Thoracic aorta (tissue), 2 donors: ENCODE measurements around the gene HTR1B. TPM values are rescaled to one million over a fixed set of nuclear protein-coding genes. Genes with fewer than 3 reads are reported as not detected.
A peak's percentile ranks its signal among the peaks of the same experiment; 100 is the strongest.

ENCODE experiments used
- ATAC-seq: fragments of 150-250 bp; one replicate; pipeline ENCODE4 v1.8.0; 2017; ENCODE audit warnings: low read depth; ENCODE audit not compliant: insufficient number of reproducible peaks, low FRiP score
- DNase-seq: peaks from one replicate; pipeline ENCODE4 v3.0.0-alpha.2; 2020; ENCODE audit warnings: low spot score
- H3K27ac ChIP-seq, 2 donors: fragments of 200-600 bp; sonication (generic); 1 replicate in 1 of 2; 2 replicates in 1 of 2; pipeline ENCODE4 v1.5.1; 2016; ENCODE audit warnings: mild to moderate bottlenecking in 2 of 2, moderate library complexity in 2 of 2
- H3K27me3 ChIP-seq: fragments of 200-600 bp; sonication (generic); replicated peaks from 2 replicates; pipeline ENCODE4 v1.6.0; 2016; ENCODE audit warnings: mild to moderate bottlenecking; ENCODE audit not compliant: insufficient read depth
- H3K36me3 ChIP-seq: fragments of 200-600 bp; sonication (generic); one replicate; pipeline ENCODE4 v1.5.1; 2016
- H3K4me1 ChIP-seq, 2 donors: fragments of 200-600 bp; sonication (generic); 1 replicate in 1 of 2; 2 replicates in 1 of 2; pipeline versions ENCODE4 v1.5.1 to v1.6.0; 2016; ENCODE audit warnings: low read depth in 2 of 2, mild to moderate bottlenecking in 1 of 2; ENCODE audit not compliant: control insufficient read depth in 1 of 2
- H3K4me3 ChIP-seq: fragments of 200-600 bp; sonication (generic); 2 replicates; pipeline ENCODE4 v1.5.1; 2016; ENCODE audit warnings: mild to moderate bottlenecking
- H3K9me3 ChIP-seq: fragments of 200-600 bp; sonication (generic); 2 replicates; pipeline ENCODE4 v1.5.1; 2016
- total RNA-seq, 2 donors: library from RNA; depleted of rRNA; stranded (reverse); fragments of >200 nt; gene quantifications; one replicate each; pipeline versions ENCODE4 v1.1.0 to v1.2.3, GENCODE V29; 2016
- TF ChIP-seq, protein P1 (sequence below): fragments of 200-600 bp; sonication (generic); IDR thresholded peaks from one replicate; pipeline ENCODE4 v1.5.1; 2019; ENCODE audit warnings: antibody characterized with exemption

HTR1B gene
- total RNA-seq, 2 donors from 2014 or later, result 5.9 to 9.9 TPM

DNA sequence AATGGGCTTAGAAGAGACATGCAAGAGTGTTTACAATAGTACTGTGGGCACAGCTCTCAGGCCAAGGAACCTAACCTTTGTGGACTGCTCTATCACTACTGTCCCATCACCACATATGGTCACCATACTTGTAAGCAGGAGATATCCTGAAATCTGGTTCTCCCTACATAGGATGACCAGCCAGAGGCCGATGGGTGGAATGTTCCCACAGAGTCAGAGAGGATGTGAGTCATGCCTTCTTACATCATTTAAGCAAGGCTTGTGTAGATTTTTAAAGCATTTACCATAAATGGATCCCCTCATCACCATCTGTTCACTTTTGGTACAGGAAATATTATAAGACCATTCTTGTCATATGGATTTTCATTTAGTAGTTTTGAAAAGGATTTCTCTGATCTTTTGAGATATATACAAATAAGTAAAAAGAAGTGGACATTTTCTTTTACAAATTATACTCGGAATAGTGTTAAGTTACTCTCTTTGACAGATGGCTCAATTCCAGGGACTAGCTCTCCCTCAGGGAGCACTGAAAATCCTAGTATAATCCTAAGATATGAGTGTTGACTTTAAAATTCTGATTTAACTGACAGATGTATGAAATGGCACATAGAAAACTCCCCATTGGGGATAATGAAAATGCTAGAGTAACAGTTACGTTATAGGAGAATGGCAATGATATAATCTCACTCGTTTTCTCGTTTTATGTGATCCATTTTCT is 6.6 kb downstream of the HTR1B start:
- TF ChIP-seq, protein P1, sequence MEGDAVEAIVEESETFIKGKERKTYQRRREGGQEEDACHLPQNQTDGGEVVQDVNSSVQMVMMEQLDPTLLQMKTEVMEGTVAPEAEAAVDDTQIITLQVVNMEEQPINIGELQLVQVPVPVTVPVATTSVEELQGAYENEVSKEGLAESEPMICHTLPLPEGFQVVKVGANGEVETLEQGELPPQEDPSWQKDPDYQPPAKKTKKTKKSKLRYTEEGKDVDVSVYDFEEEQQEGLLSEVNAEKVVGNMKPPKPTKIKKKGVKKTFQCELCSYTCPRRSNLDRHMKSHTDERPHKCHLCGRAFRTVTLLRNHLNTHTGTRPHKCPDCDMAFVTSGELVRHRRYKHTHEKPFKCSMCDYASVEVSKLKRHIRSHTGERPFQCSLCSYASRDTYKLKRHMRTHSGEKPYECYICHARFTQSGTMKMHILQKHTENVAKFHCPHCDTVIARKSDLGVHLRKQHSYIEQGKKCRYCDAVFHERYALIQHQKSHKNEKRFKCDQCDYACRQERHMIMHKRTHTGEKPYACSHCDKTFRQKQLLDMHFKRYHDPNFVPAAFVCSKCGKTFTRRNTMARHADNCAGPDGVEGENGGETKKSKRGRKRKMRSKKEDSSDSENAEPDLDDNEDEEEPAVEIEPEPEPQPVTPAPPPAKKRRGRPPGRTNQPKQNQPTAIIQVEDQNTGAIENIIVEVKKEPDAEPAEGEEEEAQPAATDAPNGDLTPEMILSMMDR, result no peak
- Histone ChIP-seq H3K4me3 (peak overlapping the region; percentile 7), H3K27ac (peak overlapping the region; percentile 65 to 66), H3K9me3 (no peaks in the 10 kb centered on the region), H3K27me3 (no peaks in the 10 kb centered on the region), H3K4me1 (peaks cover 4 to 48% of the 10 kb centered on the region in 2 donors), H3K36me3 (no peaks in the 10 kb centered on the region)
- DNase-seq (no peak), ATAC-seq (peak; percentile 70)

DNA sequence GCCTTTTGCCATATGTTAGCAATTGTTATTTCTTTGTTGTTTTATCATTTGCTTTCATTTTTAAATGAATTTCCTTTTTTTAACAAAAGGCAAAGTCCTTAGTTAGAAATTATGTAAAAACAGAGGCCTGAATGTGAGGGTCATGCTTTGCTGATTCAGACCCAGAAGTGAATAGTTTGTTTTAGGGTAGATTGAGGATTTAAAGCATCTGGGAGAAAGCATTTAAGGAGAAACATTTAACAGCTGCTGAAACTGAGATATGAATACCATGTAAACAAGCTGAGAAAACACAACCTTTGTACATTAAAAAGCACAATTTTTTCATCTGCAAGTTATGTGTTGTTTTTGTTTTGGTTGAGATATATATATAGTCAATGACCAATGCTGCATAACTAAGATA is 8.0 kb downstream of the HTR1B start:
- H3K4me1 ChIP-seq, result peaks cover 6 to 51% of the 10 kb centered on the region in 2 donors
- H3K36me3 ChIP-seq, result no peaks in the 10 kb centered on the region
- TF ChIP-seq, protein P1, result no peak
- DNase-seq (no peak), ATAC-seq (no peak)
- no peaks in the 10 kb centered on the region for H3K9me3 ChIP-seq
- H3K27me3 ChIP-seq, result no peaks in the 10 kb centered on the region
- H3K27ac ChIP-seq, result peak overlapping the region in 1 of 2 donors; percentile 66
- H3K4me3 ChIP-seq, result no peak overlapping the region

- no peak for DNase-seq
- Histone ChIP-seq H3K27ac (peak overlapping the region in 1 of 2 donors; percentile 24), H3K9me3 (no peaks in the 10 kb centered on the region), H3K27me3 (no peaks in the 10 kb centered on the region), H3K4me1 (peaks cover 7 to 51% of the 10 kb centered on the region in 2 donors), H3K4me3 (no peak overlapping the region), H3K36me3 (no peaks in the 10 kb centered on the region)
- TF ChIP-seq, protein P1, result no peak
- no peak for ATAC-seq
These were observed 8.9 kb downstream of the HTR1B start for GRCh38 chr6:77454386-77454785.

- DNase-seq (no peak), ATAC-seq (no peak)
- Histone ChIP-seq H3K4me3 (no peak overlapping the region), H3K36me3 (no peaks in the 10 kb centered on the region), H3K27me3 (no peaks in the 10 kb centered on the region), H3K4me1 (peaks cover 7 to 26% of the 10 kb centered on the region in 2 donors), H3K27ac (no peak overlapping the region), H3K9me3 (no peaks in the 10 kb centered on the region)
- TF ChIP-seq, protein P1, result no peak
These were observed 11.8 kb downstream of the HTR1B start for GRCh38 chr6:77451466-77451865.

DNA sequence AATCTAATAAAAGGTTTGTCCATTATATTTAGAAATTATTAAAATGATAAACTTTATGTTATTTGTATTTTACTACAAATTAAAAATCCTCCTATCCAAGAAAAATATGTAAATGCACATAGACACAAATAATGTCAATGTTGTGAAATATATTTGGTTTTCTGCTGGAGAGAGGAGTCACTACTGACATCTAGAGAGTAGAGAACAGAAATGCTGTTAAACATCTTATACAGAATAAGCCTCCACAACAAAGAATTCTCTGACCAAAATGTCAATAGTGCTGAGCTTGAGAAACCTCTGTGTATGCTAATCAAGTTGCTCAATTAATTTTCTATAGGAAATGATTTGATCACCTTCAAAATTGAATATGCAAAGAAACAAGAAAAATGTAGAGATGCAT is 12.4 kb downstream of the HTR1B start:
- Histone ChIP-seq H3K4me1 (peaks cover 7 to 21% of the 10 kb centered on the region in 2 donors), H3K9me3 (no peaks in the 10 kb centered on the region), H3K36me3 (no peaks in the 10 kb centered on the region), H3K4me3 (no peak overlapping the region), H3K27ac (no peak overlapping the region), H3K27me3 (no peaks in the 10 kb centered on the region)
- TF ChIP-seq, protein P1, result peak; percentile 15
- no peak for ATAC-seq
- DNase-seq, result no peak
